Left ventricle myocardium inferior (tissue), 1 donor: ENCODE data around the gene FOLR1. TPM values are rescaled to one million over a fixed set of nuclear protein-coding genes. Genes with fewer than 3 reads are reported as not detected.
"Not testable (repeated sequence)": the region's sequence is repeated elsewhere in the genome, so short reads cannot be mapped to it uniquely, and the experiment has no call there.

Experiments
- DNase-seq: peaks from one replicate; pipeline ENCODE4 v3.0.0-alpha.2; 2020
- H3K27ac ChIP-seq: fragments of 200-600 bp; replicated peaks from 2 replicates; pipeline ENCODE4 v1.8.0; 2021
- H3K27me3 ChIP-seq: fragments of 200-600 bp; 2 replicates; pipeline ENCODE4 v1.8.0; 2021; ENCODE audit warnings: low read depth
- H3K36me3 ChIP-seq: fragments of 200-600 bp; 2 replicates; pipeline ENCODE4 v1.8.0; 2021
- H3K4me1 ChIP-seq: fragments of 200-600 bp; 2 replicates; pipeline ENCODE4 v1.8.0; 2021
- H3K4me3 ChIP-seq: fragments of 200-600 bp; 2 replicates; pipeline ENCODE4 v1.8.0; 2021; ENCODE audit warnings: mild to moderate bottlenecking, moderate library complexity
- H3K9me3 ChIP-seq: fragments of 200-600 bp; replicated peaks from 2 replicates; pipeline ENCODE4 v1.8.0; 2021
- CTCF ChIP-seq: fragments of 200-600 bp; IDR thresholded peaks from 2 replicates; pipeline ENCODE4 v1.8.0; 2021; ENCODE audit warnings: antibody characterized with exemption, mild to moderate bottlenecking, borderline replicate concordance
- intact Hi-C: fragments of 100-400 bp; cut with micrococcal nuclease; formaldehyde crosslinking; loops from one replicate; pipeline ENCODE4 v1.11.0; 2022
- long read RNA-seq: library from polyadenylated mRNA; unstranded; transcript quantifications from one replicate; pipeline ENCODE4 v2.0.0, GENCODE V29; 2021
- total RNA-seq: library from RNA; stranded (reverse); fragmentation: NEBNext Ultra II Directional; extraction: Animal tissue kit (Norgen Biotek cat#: 25700); gene quantifications from one replicate; pipeline ENCODE4 v1.2.1, GENCODE V29; 2021
- donor health status: DM: no; HTN: yes; CAD: no; lungs with severe emphysema.

The FOLR1 gene
- 0.49 TPM for total RNA-seq
- long read RNA-seq: 0 reads

- H3K27ac ChIP-seq: no peak within 1 kb of the TSS
- H3K9me3 ChIP-seq: no peaks in the 10 kb centered on the region
- H3K36me3 ChIP-seq: no peaks in the 10 kb centered on the region
- no peaks in the 10 kb centered on the region for H3K27me3 ChIP-seq
- no peak for TF ChIP-seq CTCF
- no peak within 1 kb of the TSS for H3K4me3 ChIP-seq
- no peak for DNase-seq
- intact Hi-C loops: no loop called here
- H3K4me1 ChIP-seq: no peaks in the 10 kb centered on the region
Measured at GRCh38 chr11:72191961-72192381, at the start of gene FOLR1. FOLR1 (plus strand) TSS chr11:72192140; CDS start chr11:72192174, 34 bp downstream.

DNA sequence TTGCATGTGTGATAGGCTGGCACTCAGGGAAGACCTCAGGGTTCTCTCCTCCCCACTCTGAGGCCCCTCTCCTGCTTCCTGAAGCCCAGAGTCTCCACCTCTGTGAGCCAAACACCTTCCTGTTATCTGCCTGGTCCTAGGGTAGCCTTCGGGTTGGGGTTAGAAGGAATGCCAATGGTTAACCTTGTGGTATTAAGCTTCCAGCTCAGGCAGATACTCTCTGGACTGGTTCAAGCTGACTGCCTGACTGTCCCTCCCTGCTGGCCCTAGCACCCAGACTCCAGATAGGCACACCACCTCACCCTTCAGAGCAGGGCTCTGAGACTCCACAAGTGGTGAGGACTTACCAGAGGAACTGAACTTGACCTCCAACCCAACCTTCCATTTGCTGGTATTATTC lies 49.4 kb upstream of the FOLR1 start:
- H3K27ac ChIP-seq, H3K36me3 ChIP-seq, DNase-seq, H3K27me3 ChIP-seq, H3K9me3 ChIP-seq, H3K4me1 ChIP-seq, intact Hi-C loops, H3K4me3 ChIP-seq: not testable (repeated sequence)

DNA sequence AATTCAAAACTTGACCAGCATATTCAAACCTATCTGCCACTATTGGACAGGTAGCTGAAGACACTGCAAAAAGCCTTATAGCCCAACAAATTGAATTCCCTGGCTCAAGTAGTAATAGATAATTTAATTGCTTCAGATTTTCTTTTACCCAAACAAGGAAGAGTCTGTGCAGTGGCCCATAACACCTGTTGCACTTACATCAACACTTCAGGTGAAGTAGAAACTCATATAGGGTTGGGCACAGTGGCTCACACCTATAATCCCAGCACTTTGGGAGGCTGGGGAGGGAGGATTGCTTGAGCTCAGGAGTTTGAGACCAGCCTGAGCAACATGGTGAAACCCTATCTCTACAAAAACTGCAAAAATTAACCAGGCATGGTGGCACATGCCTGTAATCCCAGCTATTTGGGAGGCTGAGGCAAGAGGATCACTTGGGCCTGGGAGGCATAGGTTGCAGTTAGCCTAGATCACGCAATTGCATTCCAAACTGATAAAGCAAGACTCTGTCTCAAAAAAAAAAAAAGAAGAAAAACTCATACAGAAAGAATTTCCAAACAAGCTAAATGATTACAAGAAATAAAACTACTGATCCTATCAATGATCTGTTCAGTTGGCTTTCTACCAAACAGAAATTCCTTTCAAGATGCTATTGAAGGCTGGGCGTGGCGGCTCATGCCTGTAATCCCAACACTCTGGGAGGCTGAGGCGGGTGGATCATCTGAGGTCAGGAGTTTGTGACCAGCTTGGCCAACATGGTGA lies 47.0 kb upstream of the FOLR1 start:
- intact Hi-C loops: no loop called here
- TF ChIP-seq CTCF: no peak
- no peak for DNase-seq
- Histone ChIP-seq H3K9me3 (no peaks in the 10 kb centered on the region), H3K27ac (no peak overlapping the region), H3K27me3 (peaks cover 6% of the 10 kb centered on the region), H3K4me1 (no peaks in the 10 kb centered on the region), H3K4me3 (no peak overlapping the region), H3K36me3 (no peaks in the 10 kb centered on the region)

GRCh38 chr11:72146625-72147024 lies 45.3 kb upstream of the FOLR1 start:
- TF ChIP-seq CTCF: no peak
- intact Hi-C loops: no loop called here
- Histone ChIP-seq H3K27me3 (peaks cover 6% of the 10 kb centered on the region), H3K9me3 (no peaks in the 10 kb centered on the region), H3K4me3 (no peak overlapping the region), H3K4me1 (no peaks in the 10 kb centered on the region), H3K27ac (no peak overlapping the region), H3K36me3 (no peaks in the 10 kb centered on the region)
- DNase-seq: no peak

- no peaks in the 10 kb centered on the region for H3K4me1 ChIP-seq
- no peak for DNase-seq
- TF ChIP-seq CTCF: no peak
- no peaks in the 10 kb centered on the region for H3K36me3 ChIP-seq
- H3K4me3 ChIP-seq: no peak overlapping the region
- H3K27me3 ChIP-seq: peaks cover 6% of the 10 kb centered on the region
- intact Hi-C loops: no loop called here
- H3K27ac ChIP-seq: no peak overlapping the region
- no peaks in the 10 kb centered on the region for H3K9me3 ChIP-seq
Measured at GRCh38 chr11:72150882-72151281, 41.1 kb upstream of the FOLR1 start.

- DNase-seq, H3K4me3 ChIP-seq, intact Hi-C loops, H3K4me1 ChIP-seq, H3K9me3 ChIP-seq, H3K27ac ChIP-seq, H3K36me3 ChIP-seq: not testable (repeated sequence)
- peaks cover 14% of the 10 kb centered on the region for H3K27me3 ChIP-seq
Measured at GRCh38 chr11:72153874-72154273, 38.1 kb upstream of the FOLR1 start.
